Immature natural killer cell (primary cell): ENCODE measurements around the gene TRIP12. TPM values are rescaled to one million over a fixed set of nuclear protein-coding genes. Genes with fewer than 3 reads are reported as not detected.
"Not testable (repeated sequence)": the region's sequence is repeated elsewhere in the genome, so short reads cannot be mapped to it uniquely, and the experiment has no call there.

ENCODE experiments used
- DNase-seq, 3 donors: peaks; one replicate each; pipeline ENCODE4 v3.0.0; 2022; ENCODE audit warnings: mixed read lengths in 1 of 3
- H3K27ac Mint-ChIP-seq, 6 donors: one replicate each; pipeline ENCODE4 v1.8.0; 2020; ENCODE audit warnings: mixed read lengths in 6 of 6, mild to moderate bottlenecking in 5 of 6, inconsistent platforms in 4 of 6, moderate library complexity in 3 of 6
- H3K27me3 Mint-ChIP-seq, 3 donors: one replicate each; pipeline ENCODE4 v1.8.0; 2020 to 2021; ENCODE audit warnings: low read depth in 3 of 3, mild to moderate bottlenecking in 3 of 3, mixed read lengths in 3 of 3, moderate library complexity in 3 of 3, inconsistent platforms in 1 of 3
- H3K36me3 Mint-ChIP-seq, 3 donors: one replicate each; pipeline ENCODE4 v1.8.0; 2020; ENCODE audit warnings: mixed read lengths in 3 of 3, inconsistent platforms in 2 of 3, mild to moderate bottlenecking in 2 of 3
- H3K4me1 Mint-ChIP-seq, 2 donors: one replicate each; pipeline ENCODE4 v1.8.0; 2020; ENCODE audit warnings: inconsistent platforms in 2 of 2, mild to moderate bottlenecking in 2 of 2, mixed read lengths in 2 of 2, moderate library complexity in 1 of 2
- H3K4me3 Mint-ChIP-seq, 5 donors: one replicate each; pipeline ENCODE4 v1.8.0; 2020; ENCODE audit warnings: mild to moderate bottlenecking in 5 of 5, mixed read lengths in 5 of 5, inconsistent platforms in 3 of 5, moderate library complexity in 3 of 5
- H3K9me3 Mint-ChIP-seq, 6 donors: one replicate each; pipeline ENCODE4 v1.8.0; 2020; ENCODE audit warnings: mild to moderate bottlenecking in 6 of 6, mixed read lengths in 6 of 6, inconsistent platforms in 4 of 6, moderate library complexity in 3 of 6
- polyA plus RNA-seq, 3 donors: library from polyadenylated mRNA; unstranded; fragments of 300-500 nt; fragmentation: Illumina TruSeq; gene quantifications; one replicate each; pipeline ENCODE4 v1.2.3, GENCODE V29; 2021

Gene TRIP12
- polyA plus RNA-seq: 10 to 100 TPM; 13.5 to 69.4 (median 26.0) TPM

GRCh38 chr2:229921892-229922448 is at the start of gene TRIP12:
TRIP12 (minus strand) TSS chr2:229922009; CDS start chr2:229880079, 41,930 bp downstream.
- Mint-ChIP-seq H3K36me3 (peaks cover 4 to 8% (median 7%) of the 10 kb centered on the region in 3 donors), H3K27me3 (peaks cover 9 to 29% (median 24%) of the 10 kb centered on the region in 3 donors), H3K9me3 (no peaks in the 10 kb centered on the region), H3K4me1 (peaks cover 40 to 54% of the 10 kb centered on the region in 2 donors), H3K4me3 (peak within 1 kb of the TSS; percentile 95 to 100 (median 98)), H3K27ac (peak within 1 kb of the TSS; percentile 94 to 100 (median 96))
- DNase-seq: peak; percentile 92 to 94 (median 93)

GRCh38 chr2:229971298-229971790 is 49.5 kb upstream of the TRIP12 start:
- Mint-ChIP-seq H3K9me3 (no peaks in the 10 kb centered on the region), H3K27ac (no peak overlapping the region), H3K4me3 (no peak overlapping the region), H3K4me1 (no peaks in the 10 kb centered on the region), H3K36me3 (no peaks in the 10 kb centered on the region), H3K27me3 (no peaks in the 10 kb centered on the region)
- no peak for DNase-seq

GRCh38 chr2:229970406-229970805 is 48.6 kb upstream of the TRIP12 start:
- no peaks in the 10 kb centered on the region for H3K36me3 Mint-ChIP-seq
- no peak overlapping the region for H3K27ac Mint-ChIP-seq
- H3K27me3 Mint-ChIP-seq: no peaks in the 10 kb centered on the region
- no peaks in the 10 kb centered on the region for H3K4me1 Mint-ChIP-seq
- no peaks in the 10 kb centered on the region for H3K9me3 Mint-ChIP-seq
- no peak for DNase-seq
- H3K4me3 Mint-ChIP-seq: no peak overlapping the region

GRCh38 chr2:229969921-229970320 is 48.1 kb upstream of the TRIP12 start:
- Mint-ChIP-seq H3K36me3 (no peaks in the 10 kb centered on the region), H3K4me1 (no peaks in the 10 kb centered on the region), H3K9me3 (no peaks in the 10 kb centered on the region), H3K27ac (no peak overlapping the region), H3K4me3 (no peak overlapping the region), H3K27me3 (no peaks in the 10 kb centered on the region)
- no peak for DNase-seq

GRCh38 chr2:229963596-229963995 is 41.8 kb upstream of the TRIP12 start:
- not testable (repeated sequence) for H3K9me3 Mint-ChIP-seq, DNase-seq, H3K36me3 Mint-ChIP-seq, H3K27me3 Mint-ChIP-seq, H3K27ac Mint-ChIP-seq, H3K4me1 Mint-ChIP-seq, H3K4me3 Mint-ChIP-seq

- H3K27ac Mint-ChIP-seq: peak overlapping the region in 1 of 6 donors; percentile 55
- H3K36me3 Mint-ChIP-seq: no peaks in the 10 kb centered on the region
- no peaks in the 10 kb centered on the region for H3K9me3 Mint-ChIP-seq
- H3K4me1 Mint-ChIP-seq: no peaks in the 10 kb centered on the region
- no peak for DNase-seq
- no peak overlapping the region for H3K4me3 Mint-ChIP-seq
- peaks cover 0 to 1% (median 0%) of the 10 kb centered on the region in 3 donors for H3K27me3 Mint-ChIP-seq
These were observed 34.7 kb upstream of the TRIP12 start for GRCh38 chr2:229956491-229956890.

- no peaks in the 10 kb centered on the region for H3K27me3 Mint-ChIP-seq
- no peak for DNase-seq
- no peaks in the 10 kb centered on the region for H3K4me1 Mint-ChIP-seq
- H3K27ac Mint-ChIP-seq: no peak overlapping the region
- no peaks in the 10 kb centered on the region for H3K36me3 Mint-ChIP-seq
- no peaks in the 10 kb centered on the region for H3K9me3 Mint-ChIP-seq
- no peak overlapping the region for H3K4me3 Mint-ChIP-seq
These were observed 33.9 kb upstream of the TRIP12 start for GRCh38 chr2:229955663-229956062.

GRCh38 chr2:229952256-229952835 is 30.5 kb upstream of the TRIP12 start:
- H3K4me3 Mint-ChIP-seq: no peak overlapping the region
- H3K36me3 Mint-ChIP-seq: no peaks in the 10 kb centered on the region
- no peak for DNase-seq
- H3K4me1 Mint-ChIP-seq: no peaks in the 10 kb centered on the region
- H3K9me3 Mint-ChIP-seq: no peaks in the 10 kb centered on the region
- no peak overlapping the region for H3K27ac Mint-ChIP-seq
- no peaks in the 10 kb centered on the region for H3K27me3 Mint-ChIP-seq

GRCh38 chr2:229947544-229947943 is 25.7 kb upstream of the TRIP12 start:
- DNase-seq: no peak
- Mint-ChIP-seq H3K9me3 (no peaks in the 10 kb centered on the region), H3K36me3 (no peaks in the 10 kb centered on the region), H3K4me1 (no peaks in the 10 kb centered on the region), H3K27me3 (peaks cover 0 to 3% (median 0%) of the 10 kb centered on the region in 3 donors), H3K4me3 (no peak overlapping the region), H3K27ac (no peak overlapping the region)

GRCh38 chr2:229945975-229946374 is 24.2 kb upstream of the TRIP12 start:
- DNase-seq: no peak
- H3K4me3 Mint-ChIP-seq: no peak overlapping the region
- no peak overlapping the region for H3K27ac Mint-ChIP-seq
- H3K36me3 Mint-ChIP-seq: no peaks in the 10 kb centered on the region
- no peaks in the 10 kb centered on the region for H3K9me3 Mint-ChIP-seq
- H3K27me3 Mint-ChIP-seq: peaks cover 0 to 5% (median 0%) of the 10 kb centered on the region in 3 donors
- no peaks in the 10 kb centered on the region for H3K4me1 Mint-ChIP-seq

- no peak for DNase-seq
- Mint-ChIP-seq H3K9me3 (no peaks in the 10 kb centered on the region), H3K27ac (no peak overlapping the region), H3K4me1 (no peaks in the 10 kb centered on the region), H3K27me3 (peaks cover 0 to 5% (median 0%) of the 10 kb centered on the region in 3 donors), H3K36me3 (no peaks in the 10 kb centered on the region), H3K4me3 (no peak overlapping the region)
These were observed 22.1 kb upstream of the TRIP12 start for GRCh38 chr2:229943770-229944449.

- DNase-seq: no peak
- H3K27ac Mint-ChIP-seq: no peak overlapping the region
- no peaks in the 10 kb centered on the region for H3K36me3 Mint-ChIP-seq
These were observed 21.4 kb upstream of the TRIP12 start for GRCh38 chr2:229943171-229943570.

GRCh38 chr2:229942671-229943070 is 20.9 kb upstream of the TRIP12 start:
- Mint-ChIP-seq H3K4me1 (no peaks in the 10 kb centered on the region), H3K36me3 (no peaks in the 10 kb centered on the region), H3K27ac (no peak overlapping the region), H3K4me3 (no peak overlapping the region), H3K9me3 (no peaks in the 10 kb centered on the region), H3K27me3 (peaks cover 0 to 5% (median 0%) of the 10 kb centered on the region in 3 donors)
- no peak for DNase-seq

More at GRCh38 chr2:229943171-229943570, 21.4 kb upstream of the TRIP12 start:
- peaks cover 0 to 5% (median 0%) of the 10 kb centered on the region in 3 donors for H3K27me3 Mint-ChIP-seq
- no peaks in the 10 kb centered on the region for H3K9me3 Mint-ChIP-seq
- no peaks in the 10 kb centered on the region for H3K4me1 Mint-ChIP-seq
- H3K4me3 Mint-ChIP-seq: no peak overlapping the region

- Mint-ChIP-seq H3K27me3 (peaks cover 0 to 2% (median 1%) of the 10 kb centered on the region in 3 donors), H3K27ac (no peak overlapping the region), H3K9me3 (no peaks in the 10 kb centered on the region), H3K4me1 (no peaks in the 10 kb centered on the region), H3K4me3 (no peak overlapping the region), H3K36me3 (peaks cover 3 to 4% (median 3%) of the 10 kb centered on the region in 3 donors)
- no peak for DNase-seq
These were observed 15.7 kb upstream of the TRIP12 start for GRCh38 chr2:229937537-229937936.
